Activated CD8-positive, alpha-beta memory T cell treated with anti-CD3 and anti-CD28 coated beads for 48 hours (primary cell): ENCODE measurements around the gene NAXD.
"Not testable (repeated sequence)": the region's sequence is repeated elsewhere in the genome, so short reads cannot be mapped to it uniquely, and the experiment has no call there.

Experiments used
- DNase-seq, 3 experiments: peaks; one replicate each; pipeline ENCODE4 v3.0.0-alpha.2; 2020; ENCODE audit warnings: low read depth in 2 of 3, low spot score in 2 of 3

The NAXD gene

GRCh38 chr13:110627761-110628476, 12.6 kb downstream of the NAXD start:
- DNase-seq = no peak

- no peak for DNase-seq
These were observed 13.1 kb downstream of the NAXD start for GRCh38 chr13:110628477-110628793.

DNA sequence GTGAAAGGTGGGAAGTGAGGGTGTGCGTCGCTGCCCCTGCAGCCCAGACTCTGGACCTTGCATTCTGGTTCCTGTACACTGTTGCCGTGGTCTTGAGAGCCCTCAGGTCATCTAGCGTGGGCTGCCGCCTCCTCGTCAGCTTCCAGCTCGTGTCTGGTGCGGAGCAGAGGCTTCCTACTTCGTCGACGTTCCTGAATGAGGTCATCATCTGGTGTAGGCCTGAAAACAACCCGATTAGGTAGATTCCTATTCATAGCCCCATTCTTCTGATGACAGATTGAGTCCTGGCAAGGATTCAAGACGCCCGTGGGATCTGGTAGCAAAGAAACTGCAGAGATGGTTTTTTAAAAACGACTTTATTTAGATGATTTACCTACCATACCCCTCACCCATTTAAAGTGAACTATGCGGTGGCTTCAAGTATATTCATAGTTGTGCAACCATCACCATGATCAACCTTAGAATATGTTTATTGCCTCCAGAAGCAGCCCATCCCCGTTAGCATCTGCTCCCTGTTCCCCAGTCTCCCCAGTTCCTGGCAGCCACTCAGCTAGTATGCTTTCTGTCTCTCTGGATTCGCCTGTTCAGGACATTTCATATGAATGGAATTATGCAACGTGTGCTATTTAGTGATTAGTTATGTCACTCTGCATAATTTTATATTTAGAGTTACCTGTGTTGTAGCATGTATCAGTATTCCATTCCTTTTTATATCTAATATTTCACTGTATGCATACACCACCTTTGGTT, 13.8 kb downstream of the NAXD start:
- no peak for DNase-seq

DNA sequence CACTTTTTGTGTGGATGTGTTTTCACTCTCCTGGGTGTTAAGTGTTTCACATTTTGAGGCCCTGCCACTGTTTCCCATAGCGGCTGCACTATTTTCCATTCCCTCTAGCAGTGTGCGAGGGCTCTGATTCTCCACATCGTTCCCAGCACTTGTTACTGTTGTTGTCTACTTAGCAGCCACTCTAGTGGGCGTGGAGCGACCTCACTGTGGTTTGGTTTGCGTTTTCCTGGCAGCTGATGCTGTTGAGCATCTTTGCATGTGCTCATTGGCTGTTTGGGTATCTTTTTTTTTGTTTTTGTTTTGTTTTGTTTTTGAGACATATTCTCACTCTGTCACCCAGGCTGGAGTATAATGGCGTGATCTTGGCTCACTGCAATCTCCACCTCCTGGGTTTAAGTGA, 14.4 kb downstream of the NAXD start:
- no peak for DNase-seq

DNA sequence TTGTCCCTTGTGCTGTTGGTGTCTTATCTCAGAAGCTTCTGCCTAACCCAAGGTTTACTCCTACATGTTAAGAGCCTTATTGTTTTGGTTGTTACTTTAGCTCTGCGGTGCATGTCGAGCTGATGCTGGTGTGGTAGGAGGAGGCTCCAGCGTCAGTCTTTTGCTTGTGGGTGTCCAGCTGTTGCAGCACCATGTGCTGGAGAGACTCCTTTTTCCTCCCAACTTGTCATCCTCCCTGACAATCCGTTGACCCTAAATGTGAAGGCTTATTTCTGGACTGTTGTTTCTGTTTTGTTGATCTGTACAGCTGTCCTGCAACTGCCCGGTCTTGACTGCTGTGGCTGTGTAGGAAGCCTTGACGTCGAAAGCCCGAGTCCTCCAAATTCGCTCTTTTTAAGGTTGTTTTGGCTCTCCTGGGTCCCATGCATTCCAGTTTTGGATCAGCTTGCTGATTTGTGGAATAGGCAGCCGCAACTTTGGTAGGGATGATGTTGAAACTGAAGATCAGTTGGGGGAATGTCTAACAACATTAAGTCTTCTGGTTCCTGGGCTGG, 15.3 kb downstream of the NAXD start:
- no peak for DNase-seq

- DNase-seq = not testable (repeated sequence)
These were observed 16.9 kb downstream of the NAXD start for GRCh38 chr13:110632255-110632654.

DNA sequence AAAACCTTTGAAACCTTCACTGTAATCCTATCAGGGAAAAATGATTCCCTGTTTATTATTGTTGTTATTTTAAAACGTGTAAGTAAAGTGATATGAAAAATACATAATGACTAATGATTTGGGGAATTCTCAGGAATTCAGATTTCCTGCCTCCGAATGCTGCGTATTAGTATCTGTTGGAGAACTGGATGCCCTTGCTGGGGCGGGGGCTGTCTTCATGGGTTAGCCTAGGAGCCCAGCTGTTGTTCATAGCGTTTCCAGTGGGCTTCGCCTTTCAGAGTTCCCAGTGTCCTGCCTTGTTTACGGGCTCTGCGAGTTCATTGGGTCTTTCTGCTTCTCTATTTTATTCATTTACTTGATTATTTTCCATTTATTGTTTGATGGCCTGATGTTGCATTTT, 18.4 kb downstream of the NAXD start:
- no peak for DNase-seq

DNA sequence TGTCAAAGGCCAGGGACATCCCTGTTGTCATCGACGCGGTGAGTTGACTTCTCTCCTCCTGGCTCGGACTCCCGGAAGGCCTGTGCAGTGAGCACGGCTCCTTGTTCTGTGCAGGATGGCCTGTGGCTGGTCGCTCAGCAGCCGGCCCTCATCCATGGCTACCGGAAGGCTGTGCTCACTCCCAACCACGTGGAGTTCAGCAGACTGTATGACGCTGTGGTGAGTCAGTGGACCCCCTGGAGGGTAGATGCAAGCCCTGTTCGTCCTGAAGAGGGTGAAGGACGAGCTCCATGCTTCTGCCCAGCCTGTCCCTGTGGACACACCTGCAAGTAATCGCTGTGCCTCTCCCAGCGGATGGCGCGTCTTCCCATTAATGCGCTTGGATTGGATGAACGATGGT, 19.2 kb downstream of the NAXD start:
- DNase-seq = no peak

DNA sequence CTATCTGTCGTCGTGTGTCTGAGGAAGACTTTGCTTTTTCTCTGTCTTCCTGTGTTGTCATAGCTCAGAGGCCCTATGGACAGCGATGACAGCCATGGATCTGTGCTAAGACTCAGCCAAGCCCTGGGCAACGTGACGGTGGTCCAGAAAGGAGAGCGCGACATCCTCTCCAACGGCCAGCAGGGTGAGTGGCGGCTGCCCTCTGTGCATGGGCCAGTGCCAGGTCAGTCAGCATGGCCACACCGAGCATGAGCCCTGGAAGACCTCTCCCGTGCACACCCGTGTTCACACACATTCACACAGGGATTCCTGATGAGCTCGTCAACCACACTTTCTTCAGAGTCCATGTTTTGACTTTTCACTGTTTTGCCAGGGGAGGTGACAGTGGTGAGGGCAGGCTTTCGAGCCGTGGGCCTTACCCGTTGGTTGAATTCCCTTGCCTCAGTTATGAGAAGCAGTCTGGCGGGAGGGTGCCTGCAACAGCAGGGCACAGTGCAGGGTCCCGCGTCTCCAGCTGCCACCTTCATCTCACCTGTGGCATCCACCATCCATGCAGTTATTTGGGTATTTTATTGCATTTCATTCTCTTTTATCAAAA, 20.2 kb downstream of the NAXD start:
- no peak for DNase-seq

GRCh38 chr13:110636053-110636475, 20.7 kb downstream of the NAXD start:
- no peak for DNase-seq

- DNase-seq = no peak
These were observed 21.4 kb downstream of the NAXD start for GRCh38 chr13:110636701-110637201.

DNA sequence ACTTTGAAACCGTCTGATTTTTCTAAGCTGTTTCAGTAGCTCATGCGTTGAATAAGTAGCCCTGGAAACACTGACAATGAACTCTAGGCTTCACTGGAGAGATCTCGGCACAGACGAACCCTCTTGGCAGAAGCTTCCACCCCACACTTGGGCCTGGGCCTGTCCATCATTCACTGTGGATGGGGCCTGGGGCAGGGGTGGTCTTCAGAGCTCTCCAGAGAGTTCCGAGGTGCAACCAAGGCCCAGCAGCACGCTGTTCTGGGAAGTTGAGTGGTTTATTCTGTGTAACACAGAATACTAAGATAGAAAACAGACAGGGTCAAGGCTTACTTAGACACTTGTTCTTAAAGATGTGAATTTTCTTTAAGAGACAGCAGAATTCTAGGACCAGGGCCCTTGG, 21.9 kb downstream of the NAXD start:
- DNase-seq = no peak

DNA sequence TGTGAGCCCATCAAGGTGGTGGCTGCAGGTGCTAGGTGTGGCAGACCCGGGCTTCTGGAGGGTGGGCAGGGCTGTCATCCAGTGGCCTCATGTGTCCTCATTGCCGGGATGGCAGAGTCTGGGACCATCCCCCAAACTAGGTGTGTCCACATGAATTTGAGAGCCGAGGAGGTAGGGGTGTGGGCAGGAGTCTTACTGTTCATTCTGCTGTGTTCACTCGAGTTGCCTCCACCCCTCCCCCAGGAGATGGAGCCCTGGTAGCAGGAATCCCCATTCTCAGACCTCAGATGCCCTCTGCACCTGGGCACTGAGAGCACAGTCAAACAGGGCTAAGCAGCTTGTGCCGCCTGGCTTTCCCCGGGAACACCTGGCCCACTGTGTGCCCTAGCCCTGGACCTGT, 22.4 kb downstream of the NAXD start:
- no peak for DNase-seq

DNA sequence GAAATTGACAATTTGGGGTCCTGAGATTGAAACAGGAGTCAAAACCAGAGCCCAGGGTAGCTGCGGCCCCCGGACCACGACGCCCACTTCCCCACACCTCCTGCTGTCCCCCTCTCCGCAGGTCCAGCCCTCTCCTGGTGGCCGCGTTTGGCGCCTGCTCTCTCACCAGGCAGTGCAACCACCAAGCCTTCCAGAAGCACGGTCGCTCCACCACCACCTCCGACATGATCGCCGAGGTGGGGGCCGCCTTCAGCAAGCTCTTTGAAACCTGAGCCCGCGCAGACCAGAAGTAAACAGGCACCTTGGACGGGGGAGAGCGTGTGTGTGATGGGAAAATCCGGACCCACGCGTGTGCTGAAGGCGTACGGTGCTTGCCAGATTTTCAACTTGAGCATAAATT, 22.9 kb downstream of the NAXD start:
- DNase-seq = no peak

- DNase-seq = no peak
These were observed 23.8 kb downstream of the NAXD start for GRCh38 chr13:110638814-110639806.

GRCh38 chr13:110639935-110640334, 24.6 kb downstream of the NAXD start:
- DNase-seq = no peak

DNA sequence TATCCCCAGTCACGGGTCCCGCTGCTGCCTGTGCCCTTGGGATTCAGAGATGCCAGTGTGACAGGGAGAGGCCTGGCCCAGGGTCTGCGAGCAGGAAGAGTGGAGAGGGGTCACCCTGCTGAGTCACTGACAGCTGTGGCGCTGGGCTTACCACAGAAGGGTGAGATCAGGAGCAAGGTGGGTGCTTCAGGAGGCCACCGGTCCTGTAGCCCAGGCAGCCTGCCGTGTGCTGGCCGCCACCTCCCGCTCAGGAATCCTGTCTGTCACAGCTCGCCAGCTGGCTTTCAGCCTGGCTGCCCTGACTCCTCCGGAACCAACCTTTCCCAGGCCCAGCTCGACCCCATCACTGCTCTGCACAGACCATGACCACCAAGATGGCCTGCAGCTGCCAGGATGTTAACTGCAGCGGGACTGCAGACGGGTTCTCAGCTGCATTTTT, 25.3 kb downstream of the NAXD start:
- DNase-seq = no peak

- DNase-seq = no peak
These were observed 26.0 kb downstream of the NAXD start for GRCh38 chr13:110641055-110642015.

- DNase-seq = no peak
These were observed 27.1 kb downstream of the NAXD start for GRCh38 chr13:110642291-110642981.
